ENCODE results near the gene FEM1A.

GRCh38 chr19:4748589-4748988, 42.9 kb upstream of the FEM1A start:
- TF ChIP-seq, protein P1, sequence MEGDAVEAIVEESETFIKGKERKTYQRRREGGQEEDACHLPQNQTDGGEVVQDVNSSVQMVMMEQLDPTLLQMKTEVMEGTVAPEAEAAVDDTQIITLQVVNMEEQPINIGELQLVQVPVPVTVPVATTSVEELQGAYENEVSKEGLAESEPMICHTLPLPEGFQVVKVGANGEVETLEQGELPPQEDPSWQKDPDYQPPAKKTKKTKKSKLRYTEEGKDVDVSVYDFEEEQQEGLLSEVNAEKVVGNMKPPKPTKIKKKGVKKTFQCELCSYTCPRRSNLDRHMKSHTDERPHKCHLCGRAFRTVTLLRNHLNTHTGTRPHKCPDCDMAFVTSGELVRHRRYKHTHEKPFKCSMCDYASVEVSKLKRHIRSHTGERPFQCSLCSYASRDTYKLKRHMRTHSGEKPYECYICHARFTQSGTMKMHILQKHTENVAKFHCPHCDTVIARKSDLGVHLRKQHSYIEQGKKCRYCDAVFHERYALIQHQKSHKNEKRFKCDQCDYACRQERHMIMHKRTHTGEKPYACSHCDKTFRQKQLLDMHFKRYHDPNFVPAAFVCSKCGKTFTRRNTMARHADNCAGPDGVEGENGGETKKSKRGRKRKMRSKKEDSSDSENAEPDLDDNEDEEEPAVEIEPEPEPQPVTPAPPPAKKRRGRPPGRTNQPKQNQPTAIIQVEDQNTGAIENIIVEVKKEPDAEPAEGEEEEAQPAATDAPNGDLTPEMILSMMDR (IDR thresholded peaks at IDR 0.05 in 2 of 3, conservative IDR thresholded peaks at IDR 0.05 in 1 of 3; ENCODE audit: borderline replicate concordance in 1 of 3, insufficient read depth in 1 of 3, low read depth in 2 of 3, low read length in 2 of 3), result no peak
- TF ChIP-seq, protein P2, sequence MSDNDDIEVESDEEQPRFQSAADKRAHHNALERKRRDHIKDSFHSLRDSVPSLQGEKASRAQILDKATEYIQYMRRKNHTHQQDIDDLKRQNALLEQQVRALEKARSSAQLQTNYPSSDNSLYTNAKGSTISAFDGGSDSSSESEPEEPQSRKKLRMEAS (IDR thresholded peaks at IDR 0.05), result no peak
- no peak for TF ChIP-seq JUND (IDR thresholded peaks at IDR 0.05)
- TF ChIP-seq POLR2A (IDR thresholded peaks at IDR 0.05; ENCODE audit: borderline replicate concordance, extremely low read depth, insufficient read depth, insufficient read length), result no peak
- TF ChIP-seq POLR2AphosphoS5 (IDR thresholded peaks at IDR 0.05; ENCODE audit: low read depth, low read length), result no peak
- no peak for TF ChIP-seq FOSL1 (IDR thresholded peaks at IDR 0.05; ENCODE audit: low read depth)
- TF ChIP-seq EZH2 (IDR thresholded peaks at IDR 0.05), result no peak
- no peak for TF ChIP-seq REST (IDR thresholded peaks at IDR 0.05; ENCODE audit: low read depth)
- no peak for TF ChIP-seq RAD21 (IDR thresholded peaks at IDR 0.05; ENCODE audit: low read depth)
- no peak for TF ChIP-seq ATF3 (IDR thresholded peaks at IDR 0.05)
- TF ChIP-seq EZH2phosphoT487 (IDR thresholded peaks at IDR 0.05; ENCODE audit: borderline replicate concordance), result no peak
- TF ChIP-seq TCF7L2 (IDR thresholded peaks at IDR 0.05; ENCODE audit: borderline replicate concordance, extremely low read depth, insufficient read depth, insufficient read length), result no peak
